Mesenchymal stem cell (in vitro differentiated cells and primary cell): ENCODE measurements around the gene ADCY5.

Experiments
- DNase-seq: peaks from one replicate; pipeline ENCODE4 v3.0.0-alpha.2; 2013
- H2AFZ ChIP-seq: one replicate; pipeline ENCODE4 v1.6.1; 2013; ENCODE audit warnings: low read depth, mild to moderate bottlenecking, control low read depth, inconsistent platforms, low read length, moderate library complexity
- H2AK5ac ChIP-seq: 2 replicates; pipeline ENCODE4 v1.6.1; 2013; ENCODE audit warnings: low read length, moderate library complexity, mild to moderate bottlenecking, inconsistent platforms; ENCODE audit not compliant: severe bottlenecking
- H2BK120ac ChIP-seq: one replicate; pipeline ENCODE4 v1.6.1; 2013; ENCODE audit warnings: low read depth, mild to moderate bottlenecking, inconsistent platforms, low read length, moderate library complexity
- H2BK12ac ChIP-seq, 2 experiments: one replicate each; pipeline ENCODE4 v1.6.1; 2013; ENCODE audit warnings: inconsistent platforms in 2 of 2, low read length in 2 of 2, mild to moderate bottlenecking in 2 of 2, moderate library complexity in 2 of 2, control low read depth in 1 of 2
- H2BK15ac ChIP-seq: one replicate; pipeline ENCODE4 v1.6.1; 2013; ENCODE audit warnings: mild to moderate bottlenecking, low read depth, inconsistent platforms; ENCODE audit not compliant: poor library complexity, severe bottlenecking
- H2BK5ac ChIP-seq: 2 replicates; pipeline ENCODE4 v1.6.1; 2013; ENCODE audit warnings: low read depth, mild to moderate bottlenecking, low read length, control low read depth, inconsistent platforms; ENCODE audit not compliant: poor library complexity, severe bottlenecking
- H3K14ac ChIP-seq, 2 experiments: one replicate each; pipeline ENCODE4 v1.6.1; 2013; ENCODE audit warnings: inconsistent platforms in 2 of 2, low read length in 2 of 2, control low read depth in 1 of 2, mild to moderate bottlenecking in 1 of 2, moderate library complexity in 1 of 2
- H3K18ac ChIP-seq, 2 experiments: one replicate each; pipeline ENCODE4 v1.6.1; 2013; ENCODE audit warnings: inconsistent platforms in 2 of 2, low read length in 2 of 2, control low read depth in 1 of 2, low read depth in 1 of 2, mild to moderate bottlenecking in 1 of 2
- H3K23ac ChIP-seq, 2 experiments: one replicate each; pipeline ENCODE4 v1.6.1; 2013; ENCODE audit warnings: inconsistent platforms in 2 of 2, low read length in 2 of 2, mild to moderate bottlenecking in 2 of 2, moderate library complexity in 2 of 2, control low read depth in 1 of 2
- H3K27ac ChIP-seq: 2 replicates; pipeline ENCODE4 v1.5.1; 2013; ENCODE audit warnings: mild to moderate bottlenecking, moderate library complexity, low read length, control low read depth, inconsistent platforms; ENCODE audit not compliant: poor library complexity, severe bottlenecking
- H3K27me3 ChIP-seq, 2 experiments: 2 replicates each; pipeline versions ENCODE4 v1.6.1 to v1.7.0; 2013; ENCODE audit warnings: low read length in 2 of 2, mild to moderate bottlenecking in 2 of 2, moderate library complexity in 2 of 2, control low read depth in 1 of 2, inconsistent platforms in 1 of 2; ENCODE audit not compliant: control insufficient read depth in 1 of 2, insufficient read depth in 1 of 2
- H3K36me3 ChIP-seq, 2 experiments: 2 replicates each; pipeline versions ENCODE4 v1.6.1 to v1.7.0; 2013; ENCODE audit warnings: low read length in 2 of 2, control low read depth in 1 of 2, inconsistent platforms in 1 of 2, low read depth in 1 of 2, mild to moderate bottlenecking in 1 of 2; ENCODE audit not compliant: insufficient read depth in 2 of 2, control insufficient read depth in 1 of 2
- H3K4ac ChIP-seq, 2 experiments: one replicate each; pipeline ENCODE4 v1.6.1; 2013; ENCODE audit warnings: inconsistent platforms in 2 of 2, low read length in 2 of 2, mild to moderate bottlenecking in 2 of 2, moderate library complexity in 2 of 2, control low read depth in 1 of 2, low read depth in 1 of 2
- H3K4me1 ChIP-seq: 2 replicates; pipeline ENCODE4 v1.6.1; 2013; ENCODE audit warnings: low read depth, low read length, control low read depth; ENCODE audit not compliant: control insufficient read depth, insufficient read depth
- H3K4me2 ChIP-seq: 2 replicates; pipeline ENCODE4 v1.6.1; 2013; ENCODE audit warnings: low read length, mild to moderate bottlenecking, inconsistent platforms; ENCODE audit not compliant: poor library complexity, severe bottlenecking
- H3K4me3 ChIP-seq, 2 experiments: 2 replicates each; pipeline versions ENCODE4 v1.5.1 to v1.7.0; 2013; ENCODE audit warnings: low read length in 2 of 2, mild to moderate bottlenecking in 2 of 2, control low read depth in 1 of 2, low read depth in 1 of 2; ENCODE audit not compliant: insufficient read depth in 1 of 2
- H3K79me1 ChIP-seq: replicated peaks from 2 replicates; pipeline ENCODE4 v1.6.1; 2013; ENCODE audit warnings: mild to moderate bottlenecking, control low read depth, low read length, inconsistent platforms; ENCODE audit not compliant: poor library complexity, severe bottlenecking
- H3K9ac ChIP-seq: 2 replicates; pipeline ENCODE4 v1.7.0; 2013; ENCODE audit warnings: mild to moderate bottlenecking, low read length, moderate library complexity
- H3K9me3 ChIP-seq: 2 replicates; pipeline ENCODE4 v1.7.0; 2013; ENCODE audit warnings: mild to moderate bottlenecking, low read length; ENCODE audit not compliant: control insufficient read depth
- H4K8ac ChIP-seq: one replicate; pipeline ENCODE4 v1.6.1; 2013; ENCODE audit warnings: inconsistent platforms, mild to moderate bottlenecking, low read length, moderate library complexity
- H4K91ac ChIP-seq: one replicate; pipeline ENCODE4 v1.6.1; 2013; ENCODE audit warnings: mild to moderate bottlenecking, low read length, inconsistent platforms
- WGBS: methylation state at CpG from one replicate; pipeline ENCODE4 v1.1.7; 2013; ENCODE audit warnings: mixed read lengths; 5-methylcytosine and 5-hydroxymethylcytosine counted together

The ADCY5 gene

GRCh38 chr3:123392368-123392767 lies 56.5 kb downstream of the ADCY5 start:
- Histone ChIP-seq H3K4me1 (no peaks in the 10 kb centered on the region), H2BK15ac (no peak overlapping the region), H2AFZ (no peak overlapping the region), H4K91ac (no peak overlapping the region), H3K27ac (no peak overlapping the region), H3K4me3 (no peak overlapping the region), H2BK5ac (no peak overlapping the region), H2AK5ac (no peak overlapping the region), H4K8ac (no peak overlapping the region), H3K36me3 (no peaks in the 10 kb centered on the region), H3K79me1 (no peaks in the 10 kb centered on the region), H2BK120ac (no peak overlapping the region), H3K9me3 (no peaks in the 10 kb centered on the region), H3K18ac (no peak overlapping the region), H3K4ac (no peak overlapping the region), H3K23ac (no peak overlapping the region), H3K4me2 (no peak overlapping the region), H2BK12ac (no peak overlapping the region), H3K9ac (no peak overlapping the region), H3K27me3 (peaks cover 50 to 60% of the 10 kb centered on the region in 2 experiments), H3K14ac (no peak overlapping the region)
- DNase-seq, result no peak
- WGBS, result 59% methylated on average over 5 of the region's 5 CpGs

GRCh38 chr3:123390865-123391600 lies 57.9 kb downstream of the ADCY5 start:
- H3K27ac ChIP-seq, result no peak overlapping the region

GRCh38 chr3:123389628-123389918 lies 59.3 kb downstream of the ADCY5 start:
- no peak for DNase-seq
- Histone ChIP-seq H4K8ac (no peak overlapping the region), H2BK120ac (no peak overlapping the region), H3K9ac (no peak overlapping the region), H3K27ac (no peak overlapping the region), H2BK12ac (no peak overlapping the region), H3K79me1 (no peaks in the 10 kb centered on the region), H3K4me2 (no peak overlapping the region), H3K18ac (no peak overlapping the region), H2BK15ac (no peak overlapping the region), H2BK5ac (no peak overlapping the region), H3K4me1 (peaks cover 5% of the 10 kb centered on the region), H3K9me3 (no peaks in the 10 kb centered on the region), H3K23ac (no peak overlapping the region), H3K4me3 (no peak overlapping the region), H3K4ac (no peak overlapping the region), H3K27me3 (peaks cover 59 to 74% of the 10 kb centered on the region in 2 experiments), H3K14ac (no peak overlapping the region), H3K36me3 (no peaks in the 10 kb centered on the region), H4K91ac (no peak overlapping the region), H2AK5ac (no peak overlapping the region), H2AFZ (no peak overlapping the region)
- 47% methylated on average over 5 of the region's 5 CpGs for WGBS

More at GRCh38 chr3:123390865-123391600, 57.9 kb downstream of the ADCY5 start:
- no peak overlapping the region for H3K4ac ChIP-seq
- H2BK15ac ChIP-seq, result no peak overlapping the region
- H4K91ac ChIP-seq, result no peak overlapping the region
- no peak overlapping the region for H2AK5ac ChIP-seq
- WGBS, result 67% methylated on average over 9 of the region's 10 CpGs
- no peak for DNase-seq
- H2BK12ac ChIP-seq, result no peak overlapping the region
- no peaks in the 10 kb centered on the region for H3K79me1 ChIP-seq
- no peak overlapping the region for H3K4me3 ChIP-seq
- peaks cover 2% of the 10 kb centered on the region for H3K4me1 ChIP-seq
- no peak overlapping the region for H2AFZ ChIP-seq
- H3K27me3 ChIP-seq, result peaks cover 50 to 62% of the 10 kb centered on the region in 2 experiments
- no peak overlapping the region for H3K4me2 ChIP-seq
- H3K18ac ChIP-seq, result no peak overlapping the region
- no peak overlapping the region for H3K23ac ChIP-seq
- no peak overlapping the region for H2BK5ac ChIP-seq
- no peak overlapping the region for H2BK120ac ChIP-seq
- H3K14ac ChIP-seq, result no peak overlapping the region
- no peaks in the 10 kb centered on the region for H3K9me3 ChIP-seq
- H3K36me3 ChIP-seq, result no peaks in the 10 kb centered on the region
- no peak overlapping the region for H3K9ac ChIP-seq
- no peak overlapping the region for H4K8ac ChIP-seq

GRCh38 chr3:123388811-123389627 lies 59.9 kb downstream of the ADCY5 start:
- Histone ChIP-seq H3K14ac (no peak overlapping the region), H3K36me3 (no peaks in the 10 kb centered on the region), H3K9me3 (no peaks in the 10 kb centered on the region), H3K4me2 (no peak overlapping the region), H2AK5ac (no peak overlapping the region), H3K9ac (no peak overlapping the region), H3K79me1 (no peaks in the 10 kb centered on the region), H2BK120ac (no peak overlapping the region), H2BK15ac (no peak overlapping the region), H2AFZ (no peak overlapping the region), H2BK12ac (no peak overlapping the region), H3K4me1 (peaks cover 5% of the 10 kb centered on the region), H3K4me3 (no peak overlapping the region), H3K18ac (no peak overlapping the region), H3K4ac (no peak overlapping the region), H2BK5ac (no peak overlapping the region), H4K91ac (no peak overlapping the region), H3K27me3 (peaks cover 65 to 80% of the 10 kb centered on the region in 2 experiments), H3K27ac (no peak overlapping the region), H3K23ac (no peak overlapping the region), H4K8ac (no peak overlapping the region)
- 73% methylated on average over 15 of the region's 15 CpGs for WGBS
- no peak for DNase-seq
